ENCODE data around the gene DSE.
A peak's percentile ranks its signal among the peaks of the same experiment; 100 is the strongest.

Gene DSE

GRCh38 chr6:116362276-116362675 lies 8.5 kb upstream of the DSE start:
- no peak for FAIRE-seq

DNA sequence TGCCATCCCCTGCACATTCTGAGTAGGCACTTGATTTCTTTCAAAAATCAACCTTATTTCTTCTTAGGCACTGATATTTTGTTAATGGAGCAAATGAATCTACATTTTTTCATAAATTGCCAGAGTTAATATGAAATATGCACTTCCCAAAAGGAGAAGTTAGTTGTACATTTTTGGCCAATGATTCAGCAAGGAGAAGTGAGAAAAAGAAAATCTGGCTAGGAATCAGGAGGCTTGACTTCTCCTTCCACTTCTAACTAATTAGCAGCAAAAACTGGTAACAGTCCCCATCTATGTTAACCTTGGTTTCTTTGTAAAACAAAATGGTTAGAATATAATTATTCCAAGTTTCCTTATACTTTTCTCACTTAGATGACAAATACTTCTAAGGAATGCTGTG lies 7.0 kb upstream of the DSE start:
- FAIRE-seq: peak; percentile 31

- peak; percentile 65 for FAIRE-seq
Measured at GRCh38 chr6:116364321-116364720, 6.4 kb upstream of the DSE start.

DNA sequence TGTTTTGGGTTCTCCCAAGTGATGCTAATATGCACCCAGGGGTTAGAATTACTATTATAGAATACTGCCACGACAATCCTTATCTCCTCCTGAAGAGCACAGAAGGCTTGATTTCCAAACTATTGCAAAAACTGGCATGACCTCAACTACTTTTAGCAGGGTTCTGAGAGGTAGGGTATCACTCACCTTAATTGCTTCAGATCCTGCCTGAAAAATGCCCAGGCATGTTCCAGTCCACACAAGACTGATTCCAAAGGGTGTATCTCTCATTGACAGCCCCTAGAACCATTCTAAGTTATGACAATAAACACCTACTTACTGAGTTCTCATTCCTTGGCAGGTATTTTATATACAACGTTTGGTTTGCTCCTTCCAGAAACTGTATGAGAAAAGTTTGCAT lies 5.0 kb upstream of the DSE start:
- FAIRE-seq: no peak

DNA sequence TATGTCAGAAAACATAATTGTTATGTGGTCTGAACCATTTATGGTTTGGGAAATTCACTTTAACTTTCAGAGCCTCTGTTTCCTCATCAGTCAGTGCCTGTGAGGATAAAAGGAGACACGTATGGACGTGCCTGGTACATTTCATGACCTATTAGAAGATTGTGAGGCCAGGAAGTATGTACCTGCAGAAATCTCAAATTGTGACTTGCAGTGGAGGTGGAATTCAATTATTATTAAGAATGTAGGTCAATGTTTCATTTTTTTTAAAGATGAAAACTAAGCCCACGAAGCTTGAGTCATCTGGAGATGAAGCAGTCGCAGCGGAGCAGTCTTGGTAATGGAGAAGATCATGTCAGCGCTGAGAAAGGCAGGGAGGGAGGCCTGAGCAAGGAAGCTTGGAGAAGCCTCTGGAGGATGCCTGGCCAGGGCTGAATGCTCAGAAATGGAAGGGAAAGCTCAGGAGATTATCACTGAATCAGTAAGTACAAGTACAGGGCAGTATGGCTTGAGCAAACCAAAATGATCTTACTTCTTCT lies 3.9 kb upstream of the DSE start:
- no peak for FAIRE-seq

- FAIRE-seq: no peak
Measured at GRCh38 chr6:116369540-116369939, 1.2 kb upstream of the DSE start.

- FAIRE-seq: no peak
Measured at GRCh38 chr6:116369964-116370759, 585 bp upstream of the DSE start.

- no peak for FAIRE-seq
Measured at GRCh38 chr6:116371120-116371917, 572 bp downstream of the DSE start.

- FAIRE-seq: no peak
Measured at GRCh38 chr6:116371918-116372209, 1.1 kb downstream of the DSE start.

DNA sequence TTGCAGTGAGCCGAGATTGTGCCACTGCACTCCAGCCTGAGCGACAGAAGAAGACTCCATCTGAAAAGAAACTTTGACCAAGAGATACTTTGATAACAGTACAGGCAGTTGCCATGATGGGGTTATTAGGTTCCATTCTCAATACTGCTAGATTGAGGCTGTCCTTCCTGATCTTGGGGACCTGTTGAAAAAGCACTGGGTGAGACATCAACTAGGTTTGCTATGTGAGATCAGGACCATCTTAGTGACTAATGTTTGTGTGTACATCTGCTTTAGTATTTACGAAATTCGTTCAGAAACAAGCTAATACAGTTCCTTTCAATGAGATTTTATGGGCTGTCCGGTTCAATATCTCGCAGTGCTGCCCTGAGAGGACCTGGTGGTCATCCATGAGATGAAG lies 2.6 kb downstream of the DSE start:
- FAIRE-seq: no peak

DNA sequence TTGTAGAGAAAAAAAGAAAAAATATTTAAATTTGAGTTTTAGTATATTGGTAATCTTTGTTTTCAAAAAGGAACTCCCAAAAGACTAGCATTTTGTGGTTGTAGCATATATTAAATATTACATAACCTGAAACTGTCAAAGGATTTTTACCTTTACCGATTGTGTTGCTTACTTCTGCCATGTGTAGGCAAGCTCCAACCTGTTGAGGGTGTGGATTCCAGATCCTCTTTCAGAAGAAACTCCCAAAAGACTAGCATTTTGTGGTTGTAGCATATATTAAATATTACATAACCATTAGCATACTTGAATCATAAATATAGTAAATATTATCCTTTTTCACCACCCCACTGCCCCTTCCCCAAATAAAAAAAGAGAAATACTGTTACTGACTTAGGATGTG lies 3.2 kb downstream of the DSE start:
- peak; percentile 33 for FAIRE-seq

GRCh38 chr6:116374586-116374985 lies 3.8 kb downstream of the DSE start:
- no peak for FAIRE-seq

DNA sequence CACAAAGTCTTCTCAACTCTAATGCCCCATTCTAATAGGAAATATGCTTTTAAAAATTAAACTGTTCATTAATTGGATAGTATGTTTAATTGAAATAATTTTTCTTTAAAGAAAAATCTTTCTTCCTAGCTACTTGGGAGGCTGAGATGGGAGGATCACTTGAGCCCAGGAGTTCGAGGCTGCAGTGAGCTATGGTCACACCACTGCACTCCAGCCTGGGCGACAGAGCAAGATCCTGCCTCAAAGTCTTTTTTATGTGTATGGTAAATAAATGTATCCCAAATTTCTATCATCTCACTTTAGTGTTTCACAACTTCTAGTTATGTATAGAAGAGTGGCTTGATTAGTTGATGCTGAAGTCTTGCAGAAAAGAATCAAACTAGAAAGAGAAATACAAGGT lies 4.5 kb downstream of the DSE start:
- FAIRE-seq: no peak

DNA sequence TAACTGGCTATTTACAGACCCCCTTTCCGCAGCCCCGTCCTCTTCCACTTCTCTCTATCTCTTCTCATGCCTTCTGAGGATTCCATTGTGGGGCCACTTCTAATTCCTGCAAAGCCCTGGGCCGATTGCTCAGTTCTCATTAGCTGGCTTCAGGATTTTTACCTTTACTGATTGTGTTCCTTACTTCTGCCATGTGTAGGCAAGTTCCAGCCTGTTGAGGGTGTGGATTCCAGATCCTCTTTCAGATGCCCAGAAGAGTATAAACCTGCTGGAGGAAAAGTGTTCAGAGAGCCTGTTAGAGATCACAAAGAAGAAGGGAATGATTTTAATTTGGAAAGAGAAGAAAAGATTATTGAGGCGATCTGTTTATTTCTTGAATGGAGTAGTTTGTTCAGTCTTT lies 5.4 kb downstream of the DSE start:
- no peak for FAIRE-seq

- no peak for FAIRE-seq
Measured at GRCh38 chr6:116379764-116380163, 9.0 kb downstream of the DSE start.

- FAIRE-seq: no peak
Measured at GRCh38 chr6:116380346-116380745, 9.6 kb downstream of the DSE start.

DNA sequence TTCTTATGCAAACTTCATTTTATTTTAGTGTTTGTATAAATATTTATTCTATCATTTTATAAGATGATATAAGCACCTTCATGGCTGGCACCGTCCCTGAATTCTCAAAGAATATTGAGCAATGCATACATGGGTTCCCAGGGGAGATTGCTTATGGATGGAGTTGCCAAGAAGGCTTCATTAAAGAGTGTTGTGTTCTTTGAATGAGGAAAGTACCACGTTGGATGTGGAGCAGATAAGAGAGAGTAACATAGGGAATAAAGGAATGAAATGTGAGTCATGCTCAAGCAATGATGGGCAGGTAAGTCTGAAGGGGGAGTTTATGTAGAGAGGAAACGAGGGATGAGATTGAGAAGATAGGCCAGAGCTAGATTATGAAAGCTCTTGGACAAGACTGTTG lies 10.3 kb downstream of the DSE start:
- FAIRE-seq: no peak

GRCh38 chr6:116382587-116382986 lies 11.8 kb downstream of the DSE start:
- FAIRE-seq: no peak

GRCh38 chr6:116384727-116385458 lies 14.1 kb downstream of the DSE start:
- no peak for FAIRE-seq

DNA sequence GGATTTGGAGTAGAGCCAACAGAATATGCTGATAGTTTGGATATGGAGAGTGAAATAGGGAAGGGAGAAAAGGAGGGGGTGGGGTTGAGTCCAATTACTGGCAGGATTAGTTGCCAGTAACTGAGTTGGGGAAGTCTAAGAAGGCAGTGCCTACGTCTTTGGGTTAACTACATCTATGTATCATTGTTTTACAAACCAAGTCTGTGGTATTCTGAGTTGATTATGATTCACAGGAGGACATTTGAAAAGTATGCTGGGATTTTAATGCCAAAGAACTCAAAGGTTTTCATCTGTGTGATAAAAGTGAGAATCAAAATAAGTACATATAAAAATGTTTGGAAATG lies 14.7 kb downstream of the DSE start:
- no peak for FAIRE-seq

DNA sequence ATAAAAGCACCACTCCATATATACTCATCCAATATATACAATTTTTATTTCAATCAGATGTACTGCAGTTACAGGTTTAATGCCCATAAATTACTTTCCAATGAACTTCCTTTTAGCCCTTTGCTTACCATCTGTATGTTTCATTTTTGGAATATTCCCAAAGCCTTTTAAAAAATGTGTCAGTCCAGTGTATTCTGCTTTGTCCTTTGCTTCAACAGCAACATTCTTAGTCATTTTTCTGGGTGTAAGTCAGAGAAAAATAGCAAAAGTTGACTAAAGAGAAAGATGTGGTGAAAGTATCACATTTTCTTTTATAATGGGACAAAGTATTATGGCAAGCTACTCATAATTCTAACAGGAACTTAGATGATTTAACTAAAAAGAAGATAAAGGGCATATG lies 15.2 kb downstream of the DSE start:
- no peak for FAIRE-seq

DNA sequence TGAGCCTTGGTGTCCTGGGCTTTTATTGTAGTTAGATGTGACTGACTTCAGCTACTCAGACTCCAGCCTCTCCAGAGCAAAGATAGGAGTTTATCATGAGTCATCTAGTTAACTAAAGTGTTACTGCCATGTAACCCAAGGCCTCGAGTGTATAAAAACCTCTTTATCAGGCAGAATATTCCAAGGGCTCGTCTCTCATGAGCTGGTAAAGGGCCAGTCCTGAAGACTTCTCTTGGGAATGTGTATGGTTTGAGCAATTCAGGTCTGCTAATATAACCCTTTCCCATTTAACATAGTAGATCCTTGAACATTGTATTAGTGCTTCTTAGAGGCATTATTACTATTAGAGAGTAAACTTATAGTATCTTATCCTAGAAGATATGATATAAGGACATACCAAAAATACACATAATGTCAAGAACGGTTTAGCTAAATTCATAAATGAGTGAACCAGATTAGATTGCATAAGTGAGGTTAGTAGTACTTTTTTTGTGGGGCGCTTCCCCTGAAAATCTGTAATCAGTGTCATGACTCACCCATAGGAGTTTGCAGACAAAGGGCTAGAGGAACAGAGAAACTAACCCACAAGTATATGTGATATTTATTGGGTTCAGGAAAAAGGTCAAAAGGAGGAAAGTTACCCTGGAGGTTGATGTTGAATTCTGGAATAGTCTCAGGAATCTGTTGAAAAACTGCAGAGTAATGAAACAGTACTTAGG lies 16.0 kb downstream of the DSE start:
- FAIRE-seq: peak; percentile 23

DNA sequence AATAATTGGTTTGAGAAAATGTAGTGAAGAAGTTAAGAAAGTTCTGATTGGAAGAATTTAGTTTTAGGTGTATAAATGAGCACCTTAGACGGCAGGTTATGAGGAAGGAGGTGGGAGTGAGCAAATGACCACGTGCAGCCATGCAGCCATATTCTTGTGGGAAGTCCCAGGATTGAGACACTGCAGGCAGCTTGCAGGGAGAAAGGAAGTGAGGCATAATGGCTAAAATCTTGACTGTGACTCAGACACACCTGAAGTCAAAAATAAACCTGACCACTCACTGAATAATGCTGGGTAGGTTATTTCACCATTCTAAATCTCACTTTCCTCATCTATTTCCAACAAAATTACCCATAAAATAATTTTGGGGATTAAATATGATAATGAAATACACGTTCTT lies 16.6 kb downstream of the DSE start:
- no peak for FAIRE-seq
